Osteoblast (primary cell): ENCODE measurements around the gene HES4. TPM values are rescaled to one million over a fixed set of nuclear protein-coding genes. Genes with fewer than 3 reads are reported as not detected.

Experiments used
- DNase-seq: peaks from one replicate; pipeline ENCODE4 v3.0.0; 2011; ENCODE audit warnings: low spot score, mixed read lengths; ENCODE audit not compliant: insufficient read length; ENCODE audit errors: missing footprints
- H2AFZ ChIP-seq: 2 replicates; pipeline ENCODE4 v1.6.0; 2011; ENCODE audit warnings: mild to moderate bottlenecking, low read length
- H3K27ac ChIP-seq: 2 replicates; pipeline ENCODE4 v1.5.1; 2011; ENCODE audit warnings: mild to moderate bottlenecking, low read depth, low read length, moderate library complexity
- H3K27me3 ChIP-seq: 2 replicates; pipeline ENCODE4 v1.6.0; 2012; ENCODE audit warnings: mild to moderate bottlenecking, control low read depth, inconsistent platforms, low read length, moderate library complexity; ENCODE audit not compliant: insufficient read depth
- H3K36me3 ChIP-seq: 2 replicates; pipeline ENCODE4 v1.5.1; 2011; ENCODE audit warnings: mild to moderate bottlenecking, low read length, control low read depth, moderate library complexity; ENCODE audit not compliant: insufficient read depth
- H3K4me1 ChIP-seq: 2 replicates; pipeline ENCODE4 v1.5.1; 2011; ENCODE audit warnings: mild to moderate bottlenecking, low read length, control low read depth, moderate library complexity; ENCODE audit not compliant: insufficient read depth
- H3K4me2 ChIP-seq: 2 replicates; pipeline ENCODE4 v1.6.0; 2011; ENCODE audit warnings: mild to moderate bottlenecking, low read length; ENCODE audit not compliant: insufficient read depth
- H3K4me3 ChIP-seq: fragments of 200-600 bp; sonication (generic); 3 replicates; pipeline ENCODE4 v1.5.1; 2012; ENCODE audit warnings: mild to moderate bottlenecking, low read length, inconsistent platforms; ENCODE audit not compliant: insufficient read depth
- H3K79me2 ChIP-seq: 2 replicates; pipeline ENCODE4 v1.6.0; 2012; ENCODE audit warnings: mild to moderate bottlenecking, low read length, control low read depth, inconsistent platforms; ENCODE audit not compliant: insufficient read depth
- H3K9me3 ChIP-seq: 2 replicates; pipeline ENCODE4 v1.5.1; 2011; ENCODE audit warnings: low read depth, low read length, control low read depth
- H4K20me1 ChIP-seq: 2 replicates; pipeline ENCODE4 v1.6.0; 2012; ENCODE audit warnings: mild to moderate bottlenecking, low read length, control low read depth; ENCODE audit not compliant: insufficient read depth
- total RNA-seq: library from RNA; depleted of rRNA; stranded (reverse); fragments of >200 nt; gene quantifications from 2 replicates; pipeline ENCODE4 v1.2.3, GENCODE V29; 2012
- TF ChIP-seq, protein P1 (sequence below): IDR thresholded peaks from 2 replicates; pipeline ENCODE4 v1.5.1; 2011; ENCODE audit warnings: mild to moderate bottlenecking, low read depth, low read length, moderate library complexity; ENCODE audit errors: extremely low read depth

The HES4 gene
- total RNA-seq, 1 donor = 0.72 TPM

DNA sequence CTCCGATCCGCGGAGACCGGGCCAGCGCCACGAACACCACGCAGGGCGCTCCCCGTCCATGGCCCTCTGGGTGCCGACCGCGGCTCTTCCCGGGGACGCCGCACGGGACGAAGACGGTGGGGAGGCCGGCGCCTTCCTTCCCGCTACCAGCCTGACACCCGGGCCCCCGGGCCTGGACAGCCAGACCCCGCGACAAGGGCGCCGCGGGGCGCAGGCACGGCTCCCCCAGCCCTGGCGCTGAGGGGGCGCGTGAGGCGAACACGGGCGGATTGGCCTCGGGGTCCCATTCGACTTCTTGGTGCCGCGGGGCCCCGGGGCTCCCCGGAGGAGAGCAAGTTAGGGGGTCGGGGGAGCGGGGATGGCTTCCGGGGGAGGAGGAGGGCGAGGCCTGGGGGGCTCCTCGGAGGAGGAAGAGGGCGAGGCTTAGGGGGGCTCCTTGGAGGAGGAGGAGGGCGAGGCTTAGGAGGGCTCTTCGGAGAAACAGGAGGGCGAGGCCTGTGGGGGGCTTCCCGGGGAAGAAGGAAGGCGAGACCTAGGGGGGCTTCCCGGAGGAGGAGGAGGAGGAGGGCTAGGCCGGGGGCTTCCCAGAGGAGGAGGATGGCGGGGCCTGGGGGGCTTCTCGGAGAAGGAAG lies 40.0 kb downstream of the HES4 start:
- Histone ChIP-seq H3K27me3 (no peaks in the 10 kb centered on the region), H3K9me3 (no peaks in the 10 kb centered on the region), H3K27ac (no peak overlapping the region), H3K4me3 (peak overlapping the region; percentile 91), H4K20me1 (peaks cover 27% of the 10 kb centered on the region), H3K79me2 (peaks cover 31% of the 10 kb centered on the region), H2AFZ (peak overlapping the region; percentile 22), H3K4me1 (peaks cover 12% of the 10 kb centered on the region), H3K36me3 (peaks cover 29% of the 10 kb centered on the region), H3K4me2 (peak overlapping the region; percentile 60)
- TF ChIP-seq, protein P1, sequence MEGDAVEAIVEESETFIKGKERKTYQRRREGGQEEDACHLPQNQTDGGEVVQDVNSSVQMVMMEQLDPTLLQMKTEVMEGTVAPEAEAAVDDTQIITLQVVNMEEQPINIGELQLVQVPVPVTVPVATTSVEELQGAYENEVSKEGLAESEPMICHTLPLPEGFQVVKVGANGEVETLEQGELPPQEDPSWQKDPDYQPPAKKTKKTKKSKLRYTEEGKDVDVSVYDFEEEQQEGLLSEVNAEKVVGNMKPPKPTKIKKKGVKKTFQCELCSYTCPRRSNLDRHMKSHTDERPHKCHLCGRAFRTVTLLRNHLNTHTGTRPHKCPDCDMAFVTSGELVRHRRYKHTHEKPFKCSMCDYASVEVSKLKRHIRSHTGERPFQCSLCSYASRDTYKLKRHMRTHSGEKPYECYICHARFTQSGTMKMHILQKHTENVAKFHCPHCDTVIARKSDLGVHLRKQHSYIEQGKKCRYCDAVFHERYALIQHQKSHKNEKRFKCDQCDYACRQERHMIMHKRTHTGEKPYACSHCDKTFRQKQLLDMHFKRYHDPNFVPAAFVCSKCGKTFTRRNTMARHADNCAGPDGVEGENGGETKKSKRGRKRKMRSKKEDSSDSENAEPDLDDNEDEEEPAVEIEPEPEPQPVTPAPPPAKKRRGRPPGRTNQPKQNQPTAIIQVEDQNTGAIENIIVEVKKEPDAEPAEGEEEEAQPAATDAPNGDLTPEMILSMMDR = no peak
- no peak for DNase-seq

DNA sequence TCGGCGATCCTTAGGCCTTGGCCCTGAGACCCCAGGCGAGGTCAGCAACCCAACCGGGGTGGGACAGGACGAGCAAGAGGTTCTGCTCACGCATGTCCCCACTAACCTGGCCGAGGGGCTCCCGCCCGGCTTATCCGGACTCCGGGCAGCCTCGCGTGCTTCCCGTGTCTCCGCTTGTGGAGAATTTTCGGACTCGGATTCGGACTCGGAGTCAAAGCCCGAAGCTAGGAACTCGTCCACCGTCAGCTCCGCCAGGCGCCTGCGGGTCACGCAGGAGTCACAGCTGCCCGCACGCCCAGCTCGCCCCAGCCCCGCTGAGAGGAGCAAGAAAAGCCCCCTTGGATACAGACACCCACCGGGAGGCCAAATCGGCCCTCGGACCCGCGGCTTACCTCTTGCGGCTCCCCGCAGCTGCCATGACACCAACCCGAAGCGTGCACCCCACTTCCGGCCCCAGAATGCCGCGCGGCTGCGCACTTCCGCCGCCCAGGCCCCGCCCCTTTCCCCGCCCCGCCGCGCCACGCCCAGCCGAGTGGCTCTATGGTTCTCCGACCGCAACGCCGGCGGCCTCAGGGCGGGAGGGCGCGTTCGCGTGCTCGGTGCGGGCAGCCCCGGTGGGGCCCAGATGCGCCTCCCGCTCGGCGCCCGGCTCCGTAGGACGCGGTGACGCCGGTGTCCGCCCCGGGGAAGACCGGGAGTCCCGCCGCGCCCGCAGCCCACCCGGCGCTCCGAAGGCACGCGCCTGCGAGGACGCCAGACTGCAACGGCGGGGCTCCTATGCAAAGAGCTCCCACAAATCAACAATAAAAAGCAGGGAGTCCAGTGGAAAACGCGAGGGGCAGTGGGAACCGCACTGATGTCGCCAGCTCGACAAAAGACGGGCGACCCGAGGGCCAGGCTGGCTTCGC lies 40.8 kb downstream of the HES4 start, which contains the start of gene NOC2L:
Gene NOC2L (minus strand): TSS at position 434 of the 908 bp plus-strand sequence. CDS start 16 bp downstream, at position 418.
- Histone ChIP-seq H2AFZ (peak within 1 kb of the TSS; percentile 76), H3K4me2 (peak within 1 kb of the TSS; percentile 99), H3K4me3 (peak within 1 kb of the TSS; percentile 91), H4K20me1 (peaks cover 33% of the 10 kb centered on the region), H3K27me3 (no peaks in the 10 kb centered on the region), H3K27ac (peak within 1 kb of the TSS; percentile 77), H3K36me3 (peaks cover 36% of the 10 kb centered on the region), H3K79me2 (peaks cover 31% of the 10 kb centered on the region), H3K9me3 (no peaks in the 10 kb centered on the region), H3K4me1 (peaks cover 12% of the 10 kb centered on the region)
- DNase-seq = peak; percentile 100
- TF ChIP-seq, protein P1 = no peak

DNA sequence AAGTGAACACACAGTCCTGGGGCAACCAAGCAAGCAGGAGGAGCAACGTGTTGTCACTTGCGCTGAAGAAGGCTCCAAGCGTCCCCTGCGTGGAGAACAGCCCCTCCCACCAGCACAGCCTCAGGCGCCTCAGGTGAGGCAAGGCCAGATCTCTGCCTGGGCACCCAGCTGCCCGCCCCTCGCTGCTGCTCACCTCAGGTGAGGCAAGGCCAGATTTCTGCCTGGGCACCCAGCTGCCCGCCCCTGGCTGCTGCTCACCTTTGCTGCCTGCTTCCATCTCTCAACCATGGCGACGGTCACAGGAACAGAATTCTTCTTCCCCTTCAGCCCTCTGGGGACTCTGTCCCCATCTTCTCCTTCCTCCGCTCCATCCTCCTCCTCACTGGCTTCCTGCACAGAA lies 43.3 kb downstream of the HES4 start:
- H3K4me2 ChIP-seq = no peak overlapping the region
- peaks cover 12% of the 10 kb centered on the region for H3K4me1 ChIP-seq
- peaks cover 40% of the 10 kb centered on the region for H4K20me1 ChIP-seq
- H3K9me3 ChIP-seq = no peaks in the 10 kb centered on the region
- H3K27ac ChIP-seq = no peak overlapping the region
- peaks cover 49% of the 10 kb centered on the region for H3K36me3 ChIP-seq
- peaks cover 31% of the 10 kb centered on the region for H3K79me2 ChIP-seq
- H3K4me3 ChIP-seq = no peak overlapping the region
- H3K27me3 ChIP-seq = no peaks in the 10 kb centered on the region
- H2AFZ ChIP-seq = no peak overlapping the region
- no peak for DNase-seq
- TF ChIP-seq, protein P1 = no peak

DNA sequence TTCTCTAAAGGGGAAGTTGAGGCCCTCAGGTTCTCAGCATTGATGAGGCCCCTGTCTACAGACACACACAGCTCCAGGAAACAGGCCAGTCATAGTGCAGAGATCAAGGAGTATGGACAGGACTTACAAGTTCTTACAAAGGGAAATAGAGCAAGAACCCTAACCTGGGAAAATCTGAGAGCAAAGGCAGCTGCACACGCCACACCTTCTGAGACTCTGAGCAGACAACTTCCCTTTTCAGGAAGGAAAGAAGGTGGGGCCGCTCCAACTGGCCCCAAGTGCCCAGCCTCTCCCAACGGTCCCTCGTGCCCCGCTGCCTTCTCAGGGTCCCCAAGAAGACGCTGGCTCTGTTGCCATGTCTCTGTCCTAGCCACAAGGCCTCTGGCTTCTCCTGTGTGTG lies 44.4 kb downstream of the HES4 start:
- Histone ChIP-seq H3K27me3 (no peaks in the 10 kb centered on the region), H3K27ac (no peak overlapping the region), H3K36me3 (peaks cover 59% of the 10 kb centered on the region), H3K4me2 (no peak overlapping the region), H3K4me3 (no peak overlapping the region), H3K4me1 (peaks cover 12% of the 10 kb centered on the region), H4K20me1 (peaks cover 48% of the 10 kb centered on the region), H3K9me3 (no peaks in the 10 kb centered on the region), H2AFZ (no peak overlapping the region), H3K79me2 (peaks cover 31% of the 10 kb centered on the region)
- no peak for DNase-seq
- TF ChIP-seq, protein P1 = no peak
